ENCODE results near the gene DDTL.
"Not testable (repeated sequence)": the region's sequence is repeated elsewhere in the genome, so short reads cannot be mapped to it uniquely, and the experiment has no call there.

DDTL gene

DNA sequence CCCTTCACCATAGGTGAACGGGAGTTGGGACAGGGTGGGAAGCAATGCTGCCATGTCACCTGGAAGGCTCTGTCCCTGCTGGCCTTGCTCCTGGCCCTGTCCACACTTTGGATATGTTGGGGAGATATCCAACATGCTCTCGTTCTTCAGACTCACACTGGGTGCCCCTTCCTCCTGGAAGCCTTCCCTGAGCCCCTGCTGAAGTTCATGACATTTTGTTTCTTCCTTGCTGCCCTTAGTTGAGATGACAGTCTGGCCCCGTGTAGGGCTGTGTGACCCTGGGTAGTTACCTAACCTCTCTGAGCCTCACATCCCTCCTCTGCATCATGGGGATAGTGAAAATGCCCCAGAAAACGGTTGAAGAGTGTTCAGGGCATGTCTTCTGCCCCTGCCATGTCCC, 13.2 kb upstream of the DDTL start:
- H3K4me3 ChIP-seq (ENCODE audit: low read length); DNase-seq (ENCODE audit: low read depth): not testable (repeated sequence)

- not testable (repeated sequence) for DNase-seq (ENCODE audit: low read depth)
Measured at GRCh38 chr22:23954193-23954990, 12.3 kb upstream of the DDTL start.

GRCh38 chr22:23954991-23955305, 11.7 kb upstream of the DDTL start:
- H3K4me3 ChIP-seq (ENCODE audit: low read length); DNase-seq (ENCODE audit: low read depth): not testable (repeated sequence)

More at GRCh38 chr22:23954193-23954990, 12.3 kb upstream of the DDTL start:
- H3K4me3 ChIP-seq (ENCODE audit: low read length), result not testable (repeated sequence)

GRCh38 chr22:23955886-23956285, 10.8 kb upstream of the DDTL start:
- DNase-seq (ENCODE audit: low read depth), result not testable (repeated sequence)

GRCh38 chr22:23956301-23956900, 10.3 kb upstream of the DDTL start:
- TF ChIP-seq, protein P1, sequence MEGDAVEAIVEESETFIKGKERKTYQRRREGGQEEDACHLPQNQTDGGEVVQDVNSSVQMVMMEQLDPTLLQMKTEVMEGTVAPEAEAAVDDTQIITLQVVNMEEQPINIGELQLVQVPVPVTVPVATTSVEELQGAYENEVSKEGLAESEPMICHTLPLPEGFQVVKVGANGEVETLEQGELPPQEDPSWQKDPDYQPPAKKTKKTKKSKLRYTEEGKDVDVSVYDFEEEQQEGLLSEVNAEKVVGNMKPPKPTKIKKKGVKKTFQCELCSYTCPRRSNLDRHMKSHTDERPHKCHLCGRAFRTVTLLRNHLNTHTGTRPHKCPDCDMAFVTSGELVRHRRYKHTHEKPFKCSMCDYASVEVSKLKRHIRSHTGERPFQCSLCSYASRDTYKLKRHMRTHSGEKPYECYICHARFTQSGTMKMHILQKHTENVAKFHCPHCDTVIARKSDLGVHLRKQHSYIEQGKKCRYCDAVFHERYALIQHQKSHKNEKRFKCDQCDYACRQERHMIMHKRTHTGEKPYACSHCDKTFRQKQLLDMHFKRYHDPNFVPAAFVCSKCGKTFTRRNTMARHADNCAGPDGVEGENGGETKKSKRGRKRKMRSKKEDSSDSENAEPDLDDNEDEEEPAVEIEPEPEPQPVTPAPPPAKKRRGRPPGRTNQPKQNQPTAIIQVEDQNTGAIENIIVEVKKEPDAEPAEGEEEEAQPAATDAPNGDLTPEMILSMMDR (conservative IDR thresholded peaks at IDR 0.05; ENCODE audit: low read depth, low read length), result peak; percentile 79
- not testable (repeated sequence) for H3K4me3 ChIP-seq (ENCODE audit: low read length)
- DNase-seq (ENCODE audit: low read depth), result peak; percentile 9

More at GRCh38 chr22:23955886-23956285, 10.8 kb upstream of the DDTL start:
- H3K4me3 ChIP-seq (ENCODE audit: low read length), result not testable (repeated sequence)

- peak within 1 kb of the TSS; percentile 22 for H3K4me3 ChIP-seq (ENCODE audit: low read length)
- not testable (repeated sequence) for DNase-seq (ENCODE audit: low read depth)
Measured at GRCh38 chr22:23961084-23961771, 5.5 kb upstream of the DDTL start, which contains the start of gene GSTT2B. Gene GSTT2B (minus strand): TSS chr22:23961195. CDS start chr22:23961131, 64 bp downstream.

- not testable (repeated sequence) for H3K4me3 ChIP-seq (ENCODE audit: low read length); DNase-seq (ENCODE audit: low read depth)
Measured at GRCh38 chr22:23966094-23966493, 594 bp upstream of the DDTL start.

GRCh38 chr22:23969071-23969470, 2.4 kb downstream of the DDTL start:
- DNase-seq (ENCODE audit: low read depth), result no peak
- no peak overlapping the region for H3K4me3 ChIP-seq (ENCODE audit: low read length)
- TF ChIP-seq, protein P1 (conservative IDR thresholded peaks at IDR 0.05; ENCODE audit: low read depth, low read length), result no peak

GRCh38 chr22:23970201-23970641, 3.5 kb downstream of the DDTL start:
- H3K4me3 ChIP-seq (ENCODE audit: low read length), result no peak overlapping the region
- TF ChIP-seq, protein P1 (conservative IDR thresholded peaks at IDR 0.05; ENCODE audit: low read depth, low read length), result no peak
- no peak for DNase-seq (ENCODE audit: low read depth)

GRCh38 chr22:23970816-23971486, 4.3 kb downstream of the DDTL start:
- no peak overlapping the region for H3K4me3 ChIP-seq (ENCODE audit: low read length)
- DNase-seq (ENCODE audit: low read depth), result no peak
- TF ChIP-seq, protein P1 (conservative IDR thresholded peaks at IDR 0.05; ENCODE audit: low read depth, low read length), result no peak

- H3K4me3 ChIP-seq (ENCODE audit: low read length); DNase-seq (ENCODE audit: low read depth): not testable (repeated sequence)
Measured at GRCh38 chr22:23971927-23972326, 5.2 kb downstream of the DDTL start.

DNA sequence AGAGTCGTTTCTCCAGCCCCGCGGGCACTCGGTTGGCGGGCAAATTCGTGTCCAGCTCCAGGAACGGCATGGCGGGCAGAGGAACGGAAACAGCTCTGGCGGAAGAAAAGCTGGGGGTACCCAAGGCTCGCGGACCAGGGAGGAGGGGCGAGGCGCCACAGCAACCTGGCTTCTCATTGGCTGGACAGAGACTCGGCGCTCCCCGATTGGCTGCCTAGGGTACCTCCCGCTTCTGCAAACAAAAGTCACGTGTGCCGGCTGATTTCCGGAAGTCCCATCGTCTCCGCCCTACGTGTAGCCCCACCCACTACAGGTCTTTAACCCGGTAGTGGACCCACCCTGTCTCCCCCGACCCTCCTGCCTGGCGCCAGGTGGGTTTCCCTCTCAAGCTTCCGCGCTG, 7.7 kb downstream of the DDTL start, which contains the start of gene DDT:
TSS of gene DDT (minus strand) at position 97 of the 400 bp plus-strand sequence. CDS start at position 70, 27 bp downstream.
- not testable (repeated sequence) for DNase-seq (ENCODE audit: low read depth); H3K4me3 ChIP-seq (ENCODE audit: low read length)

DNA sequence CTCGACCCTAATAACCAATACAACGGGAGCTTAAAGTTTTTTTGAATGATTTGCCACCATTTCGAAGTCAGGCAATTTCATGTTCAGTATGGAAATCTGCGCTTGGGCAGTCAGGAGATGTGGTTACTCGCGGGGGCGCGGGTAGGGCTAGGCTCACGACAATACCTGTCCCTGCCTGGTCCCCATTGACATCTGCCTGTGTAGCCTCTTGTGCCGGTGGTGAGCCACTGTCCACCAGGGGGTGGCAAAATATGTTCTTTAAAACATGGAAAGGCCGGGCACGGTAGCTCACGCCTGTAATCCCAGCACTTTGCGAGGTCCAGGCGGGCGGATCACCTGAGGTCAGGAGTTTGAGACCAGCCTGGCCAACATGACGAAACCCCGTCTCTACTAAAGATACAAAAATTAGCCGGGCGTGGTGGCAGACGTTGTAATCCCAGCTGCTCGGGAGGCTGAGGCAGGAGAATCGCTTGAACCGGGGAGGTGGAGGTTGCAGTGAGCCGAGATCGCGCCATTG, 8.2 kb downstream of the DDTL start:
- DNase-seq (ENCODE audit: low read depth); H3K4me3 ChIP-seq (ENCODE audit: low read length): not testable (repeated sequence)
